ENCODE data around the gene CD200R1. TPM values are rescaled to one million over a fixed set of nuclear protein-coding genes. Genes with fewer than 3 reads are reported as not detected.
A peak's percentile ranks its signal among the peaks of the same experiment; 100 is the strongest.
"Not testable (repeated sequence)": the region's sequence is repeated elsewhere in the genome, so short reads cannot be mapped to it uniquely, and the experiment has no call there.

CD200R1 gene
- total RNA-seq, 2 experiments from 2014 or later: 1.4 to 1.8 TPM

DNA sequence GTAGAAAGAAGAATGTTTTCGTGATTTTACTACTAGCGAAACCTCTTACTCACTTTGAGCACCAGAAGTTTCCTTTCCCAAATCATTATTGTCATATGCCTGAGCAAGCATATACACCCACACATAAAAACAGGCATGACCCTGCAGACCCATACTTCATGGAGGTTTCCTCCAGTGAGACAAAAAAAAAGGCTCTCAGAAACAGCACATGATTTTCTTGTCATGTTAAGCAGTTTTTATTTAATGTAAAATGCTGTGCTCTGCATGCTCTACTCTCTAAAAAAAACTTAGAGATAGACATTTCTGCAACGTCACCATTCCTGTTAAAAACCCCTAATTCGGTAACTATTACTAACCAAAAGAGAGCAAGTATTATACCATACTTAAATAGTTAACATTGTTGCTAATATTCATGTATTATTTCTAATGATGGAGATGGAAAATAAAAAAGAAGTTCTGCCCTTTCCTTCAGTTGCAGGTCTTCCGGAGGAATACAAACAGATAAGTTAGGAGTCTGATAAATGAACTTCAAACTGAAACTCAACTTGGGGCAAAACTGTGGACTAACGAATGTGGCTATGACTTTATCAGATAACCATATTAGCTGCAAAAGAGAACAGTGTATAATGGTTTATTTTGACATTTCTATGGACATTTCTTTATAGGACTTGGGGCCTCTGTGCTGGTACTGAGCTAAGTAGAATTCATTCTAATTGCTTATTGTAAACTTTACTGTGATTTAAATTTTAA, 15.9 kb downstream of the CD200R1 start:
- Mint-ChIP-seq H3K36me3 (peaks cover 31% of the 10 kb centered on the region), H3K4me1 (peaks cover 17% of the 10 kb centered on the region), H3K9me3 (peaks cover 23% of the 10 kb centered on the region), H3K4me3 (peak overlapping the region; percentile 59), H3K27ac (no peak overlapping the region), H3K27me3 (no peaks in the 10 kb centered on the region)
- DNase-seq: no peak

DNA sequence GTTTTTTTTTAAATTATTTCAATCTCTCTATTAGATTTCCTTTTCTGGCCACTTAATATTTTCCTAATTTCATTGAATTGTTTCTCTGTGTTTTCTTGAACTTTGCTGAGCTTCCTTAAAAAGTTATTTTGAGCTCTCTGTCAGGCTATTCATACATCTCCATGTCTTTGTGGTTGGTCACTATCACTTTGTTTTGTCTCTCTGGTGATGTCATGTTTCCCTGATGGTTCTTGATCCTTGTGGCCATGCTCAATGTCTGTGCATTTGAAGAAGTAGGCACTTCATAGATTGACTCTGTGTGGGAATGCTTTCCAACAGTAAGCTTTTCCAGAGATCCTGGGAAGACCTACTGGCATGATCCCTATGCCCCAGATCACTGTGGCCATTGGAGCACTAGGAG, 18.6 kb downstream of the CD200R1 start:
- Mint-ChIP-seq H3K4me1 (peaks cover 17% of the 10 kb centered on the region), H3K4me3 (no peak overlapping the region), H3K9me3 (peaks cover 11% of the 10 kb centered on the region), H3K27me3 (no peaks in the 10 kb centered on the region), H3K27ac (no peak overlapping the region), H3K36me3 (peaks cover 18% of the 10 kb centered on the region)
- DNase-seq: no peak

DNA sequence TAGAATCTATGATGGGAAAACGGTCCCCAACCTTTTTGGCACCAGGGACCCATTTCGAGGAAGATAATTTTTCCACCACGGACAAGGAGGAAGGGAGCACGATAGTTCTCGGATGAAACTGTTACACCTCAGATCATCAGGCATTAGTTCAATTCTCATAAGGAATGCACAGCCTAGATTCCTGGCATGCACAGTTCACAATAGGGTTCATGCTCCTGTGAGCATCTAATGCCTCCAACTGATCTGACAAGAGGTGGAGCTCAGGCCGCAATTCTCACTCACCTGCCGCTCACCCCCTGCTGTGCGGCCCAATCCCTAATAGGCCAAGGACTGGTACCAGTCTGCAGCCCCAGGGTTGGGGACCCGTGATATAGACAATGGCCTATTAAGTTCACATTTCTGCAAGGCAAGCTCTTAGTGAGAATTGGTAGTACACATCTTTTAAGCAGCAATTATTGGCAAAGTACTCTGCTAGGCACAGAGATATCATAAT, 26.5 kb downstream of the CD200R1 start:
- Mint-ChIP-seq H3K4me3 (no peak overlapping the region), H3K4me1 (peaks cover 12% of the 10 kb centered on the region), H3K27me3 (no peaks in the 10 kb centered on the region), H3K27ac (no peak overlapping the region), H3K9me3 (peaks cover 26% of the 10 kb centered on the region), H3K36me3 (peaks cover 51% of the 10 kb centered on the region)
- DNase-seq: no peak

GRCh38 chr3:112931736-112932521, 43.0 kb downstream of the CD200R1 start:
- no peak overlapping the region for H3K4me3 Mint-ChIP-seq

DNA sequence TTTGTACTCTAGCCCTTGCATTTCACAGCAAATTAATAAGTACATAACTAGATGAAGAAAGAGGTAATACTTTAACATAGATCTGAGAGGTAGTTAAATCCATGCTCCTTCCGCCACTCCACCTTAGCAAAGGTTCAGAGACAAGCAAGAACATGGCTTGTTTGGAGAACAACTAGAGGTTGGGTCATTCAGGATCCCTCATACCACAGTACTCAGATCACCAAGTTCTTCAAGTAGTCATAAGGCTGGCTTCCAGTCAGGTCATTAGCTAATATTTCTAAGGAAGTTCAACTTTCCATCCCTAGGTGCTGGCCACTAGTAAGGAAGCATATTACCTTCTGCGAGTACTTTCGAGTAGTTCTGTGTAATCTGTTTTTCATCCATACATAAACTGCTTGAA, 44.1 kb downstream of the CD200R1 start:
- Mint-ChIP-seq H3K27ac (no peak overlapping the region), H3K4me3 (no peak overlapping the region), H3K27me3 (no peaks in the 10 kb centered on the region), H3K36me3 (peaks cover 18% of the 10 kb centered on the region), H3K9me3 (peaks cover 12% of the 10 kb centered on the region), H3K4me1 (peaks cover 16% of the 10 kb centered on the region)
- no peak for DNase-seq

More at GRCh38 chr3:112931736-112932521, 43.0 kb downstream of the CD200R1 start:
- DNase-seq: no peak
- Mint-ChIP-seq H3K36me3 (peaks cover 26% of the 10 kb centered on the region), H3K27ac (no peak overlapping the region), H3K27me3 (no peaks in the 10 kb centered on the region), H3K9me3 (peaks cover 20% of the 10 kb centered on the region), H3K4me1 (peaks cover 13% of the 10 kb centered on the region)

DNA sequence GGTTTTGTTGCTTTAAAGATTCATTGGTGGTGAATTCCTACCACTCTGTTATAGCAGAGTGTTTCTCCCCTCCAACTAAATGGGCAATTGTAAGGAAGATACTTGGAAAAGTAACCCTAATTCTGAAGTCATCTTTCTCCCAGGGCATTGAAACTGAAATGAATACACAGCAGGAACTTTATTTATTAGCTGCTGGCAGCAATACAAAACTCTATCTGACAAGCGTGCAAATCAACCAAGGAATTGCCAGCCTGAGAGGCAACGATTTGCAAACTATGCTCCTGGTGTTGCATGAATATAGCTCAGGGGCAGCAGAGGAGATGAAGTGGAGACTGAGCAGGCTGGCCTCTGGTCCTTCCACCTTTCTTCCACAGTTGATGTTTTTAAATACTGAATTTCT, 48.9 kb downstream of the CD200R1 start:
- DNase-seq: no peak
- Mint-ChIP-seq H3K36me3 (peaks cover 8% of the 10 kb centered on the region), H3K9me3 (no peaks in the 10 kb centered on the region), H3K4me1 (peaks cover 7% of the 10 kb centered on the region), H3K4me3 (no peak overlapping the region), H3K27ac (no peak overlapping the region), H3K27me3 (no peaks in the 10 kb centered on the region)

GRCh38 chr3:112925560-112925959, 49.3 kb downstream of the CD200R1 start:
- Mint-ChIP-seq H3K27me3 (no peaks in the 10 kb centered on the region), H3K36me3 (peaks cover 8% of the 10 kb centered on the region), H3K4me3 (no peak overlapping the region), H3K27ac (no peak overlapping the region), H3K4me1 (peaks cover 7% of the 10 kb centered on the region), H3K9me3 (no peaks in the 10 kb centered on the region)
- no peak for DNase-seq

DNA sequence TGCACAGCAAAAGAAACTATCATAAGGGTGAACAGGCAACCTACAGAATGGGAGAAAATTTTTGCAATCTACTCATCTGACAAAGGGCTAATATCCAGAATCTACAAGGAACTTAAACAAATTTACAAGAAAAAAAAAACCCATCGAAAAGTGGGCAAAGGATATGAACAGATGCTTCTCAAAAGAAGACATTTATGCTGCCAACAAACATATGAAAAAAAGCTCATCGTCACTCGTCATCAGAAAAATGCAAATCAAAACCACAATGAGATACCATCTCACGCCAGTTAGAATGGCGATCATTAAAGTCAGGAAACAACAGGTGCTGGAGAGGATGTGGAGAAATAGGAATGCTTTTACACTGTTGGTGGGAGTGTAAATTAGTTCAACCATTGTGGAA, 55.4 kb downstream of the CD200R1 start:
- Mint-ChIP-seq H3K36me3 (peaks cover 45% of the 10 kb centered on the region), H3K9me3 (peaks cover 24% of the 10 kb centered on the region)
- H3K4me3 Mint-ChIP-seq, H3K4me1 Mint-ChIP-seq, H3K27ac Mint-ChIP-seq, DNase-seq, H3K27me3 Mint-ChIP-seq: not testable (repeated sequence)

GRCh38 chr3:112908252-112908651, 66.7 kb downstream of the CD200R1 start:
- Mint-ChIP-seq H3K27me3 (no peaks in the 10 kb centered on the region), H3K4me3 (no peak overlapping the region), H3K36me3 (peaks cover 28% of the 10 kb centered on the region), H3K27ac (peak overlapping the region; percentile 59), H3K9me3 (peaks cover 19% of the 10 kb centered on the region), H3K4me1 (peaks cover 6% of the 10 kb centered on the region)
- no peak for DNase-seq

- no peak overlapping the region for H3K4me3 Mint-ChIP-seq
- peaks cover 13% of the 10 kb centered on the region for H3K9me3 Mint-ChIP-seq
- H3K27me3 Mint-ChIP-seq: no peaks in the 10 kb centered on the region
- H3K36me3 Mint-ChIP-seq: peaks cover 10% of the 10 kb centered on the region
- no peak overlapping the region for H3K27ac Mint-ChIP-seq
- DNase-seq: no peak
- H3K4me1 Mint-ChIP-seq: peaks cover 6% of the 10 kb centered on the region
Observed at GRCh38 chr3:112904786-112905185, 70.1 kb downstream of the CD200R1 start.

DNA sequence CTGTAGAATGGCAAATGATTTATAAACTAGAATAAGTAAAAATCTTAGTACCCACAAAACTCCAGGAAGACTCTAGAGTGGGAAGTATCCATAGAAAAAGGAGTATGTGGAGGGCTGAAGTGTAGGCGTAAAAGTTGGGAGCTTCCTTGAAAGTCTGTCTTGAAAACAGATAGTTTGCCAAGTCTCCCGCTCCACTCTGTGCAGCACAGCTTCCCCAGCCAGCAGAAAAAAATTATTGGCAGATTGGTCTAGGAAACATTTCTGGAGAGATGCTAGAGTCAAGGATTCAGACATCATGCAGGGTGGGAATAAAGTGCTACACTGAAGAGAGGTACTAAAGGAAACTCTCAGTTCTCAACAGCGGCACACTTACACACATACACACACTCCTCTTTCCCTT, 74.8 kb downstream of the CD200R1 start:
- Mint-ChIP-seq H3K27me3 (no peaks in the 10 kb centered on the region), H3K9me3 (peaks cover 13% of the 10 kb centered on the region), H3K4me1 (no peaks in the 10 kb centered on the region), H3K4me3 (no peak overlapping the region), H3K27ac (no peak overlapping the region), H3K36me3 (peaks cover 10% of the 10 kb centered on the region)
- DNase-seq: no peak

- Mint-ChIP-seq H3K27me3 (no peaks in the 10 kb centered on the region), H3K27ac (no peak overlapping the region), H3K4me3 (no peak overlapping the region), H3K4me1 (no peaks in the 10 kb centered on the region), H3K9me3 (no peaks in the 10 kb centered on the region), H3K36me3 (no peaks in the 10 kb centered on the region)
- no peak for DNase-seq
Observed at GRCh38 chr3:112897791-112898190, 77.1 kb downstream of the CD200R1 start.

DNA sequence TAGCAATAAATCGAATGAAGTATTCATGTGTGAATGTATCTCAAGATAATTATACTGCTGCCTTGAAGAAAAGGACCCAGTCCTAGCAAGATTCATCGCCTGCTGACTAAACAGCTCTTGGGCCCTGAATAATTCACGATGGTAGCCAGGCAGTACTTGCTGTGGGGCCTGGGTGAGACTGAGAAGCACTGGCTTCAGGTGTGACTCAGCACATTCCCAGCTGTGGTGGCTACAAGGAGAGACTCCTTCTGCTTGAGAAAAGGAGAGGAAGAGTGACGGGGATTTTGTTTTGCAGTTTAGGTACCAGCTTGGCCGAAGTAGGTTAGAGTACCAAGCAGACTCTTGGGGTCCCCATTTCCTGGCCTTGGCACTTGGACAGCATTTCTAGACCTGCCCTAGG, 80.6 kb downstream of the CD200R1 start:
- no peak overlapping the region for H3K27ac Mint-ChIP-seq
- H3K27me3 Mint-ChIP-seq: no peaks in the 10 kb centered on the region
- no peak for DNase-seq

GRCh38 chr3:112889357-112889756, 85.5 kb downstream of the CD200R1 start:
- no peak for DNase-seq
- Mint-ChIP-seq H3K4me1 (peaks cover 2% of the 10 kb centered on the region), H3K27me3 (no peaks in the 10 kb centered on the region), H3K9me3 (peaks cover 1% of the 10 kb centered on the region), H3K36me3 (no peaks in the 10 kb centered on the region), H3K4me3 (no peak overlapping the region), H3K27ac (no peak overlapping the region)

More for the DNA sequence above, 80.6 kb downstream of the CD200R1 start:
- H3K36me3 Mint-ChIP-seq: no peaks in the 10 kb centered on the region
- peaks cover 1% of the 10 kb centered on the region for H3K9me3 Mint-ChIP-seq
- H3K4me3 Mint-ChIP-seq: no peak overlapping the region
- H3K4me1 Mint-ChIP-seq: peaks cover under 1% of the 10 kb centered on the region

GRCh38 chr3:112888381-112889085, 86.4 kb downstream of the CD200R1 start:
- no peak overlapping the region for H3K27ac Mint-ChIP-seq
- peaks cover 2% of the 10 kb centered on the region for H3K4me1 Mint-ChIP-seq
- peaks cover 1% of the 10 kb centered on the region for H3K9me3 Mint-ChIP-seq
- H3K36me3 Mint-ChIP-seq: no peaks in the 10 kb centered on the region
- H3K4me3 Mint-ChIP-seq: no peak overlapping the region
- no peaks in the 10 kb centered on the region for H3K27me3 Mint-ChIP-seq
- DNase-seq: no peak

Data from activated naive CD8-positive, alpha-beta T cell treated with anti-CD3 and anti-CD28 coated beads for 36 hours (primary cell).